Nephron progenitor cell (in vitro differentiated cells): ENCODE data around the gene FCRLB.

Experiments used
- DNase-seq: peaks from one replicate; pipeline ENCODE4 v3.0.0; 2021
- H3K27ac Mint-ChIP-seq: 2 replicates; pipeline ENCODE4 v1.8.0; 2021; ENCODE audit warnings: mild to moderate bottlenecking, moderate library complexity, mixed read lengths
- H3K27me3 Mint-ChIP-seq: 2 replicates; pipeline ENCODE4 v1.8.0; 2021; ENCODE audit warnings: mild to moderate bottlenecking, low read depth, mixed read lengths; ENCODE audit not compliant: poor library complexity
- H3K36me3 Mint-ChIP-seq: 2 replicates; pipeline ENCODE4 v1.8.0; 2021; ENCODE audit warnings: low read depth, mixed read lengths
- H3K4me1 Mint-ChIP-seq: 2 replicates; pipeline ENCODE4 v1.8.0; 2021; ENCODE audit warnings: mixed read lengths
- H3K4me3 Mint-ChIP-seq: 2 replicates; pipeline ENCODE4 v1.8.0; 2021; ENCODE audit warnings: mild to moderate bottlenecking, moderate library complexity, mixed read lengths
- H3K9me3 Mint-ChIP-seq: 2 replicates; pipeline ENCODE4 v1.8.0; 2021; ENCODE audit warnings: mild to moderate bottlenecking, moderate library complexity, mixed read lengths
- TF ChIP-seq, protein P1 (sequence below): fragments of 200-600 bp; sonication (generic); IDR thresholded peaks from 2 replicates; pipeline ENCODE4 v1.5.0; 2021; ENCODE audit warnings: antibody characterized with exemption

FCRLB gene

DNA sequence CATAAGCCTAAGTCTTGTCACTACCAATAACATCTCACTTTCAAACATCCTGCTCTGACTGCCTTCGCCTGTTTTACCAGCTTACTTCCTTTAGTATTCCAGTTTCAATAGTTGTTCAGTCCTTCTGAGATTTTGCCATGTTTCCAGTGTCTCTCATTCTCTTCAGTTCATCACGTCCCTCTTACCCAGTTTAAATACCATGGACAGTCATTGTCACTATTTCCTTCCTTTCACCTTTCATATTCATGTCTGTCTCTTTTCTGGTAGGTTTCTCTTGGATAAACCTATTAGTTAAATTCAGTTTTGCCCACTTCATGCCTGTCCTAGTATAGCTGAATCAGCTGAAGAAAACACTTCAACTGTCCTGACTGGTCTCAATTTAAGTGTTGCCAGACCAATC lies 50.6 kb downstream of the FCRLB start:
- no peaks in the 10 kb centered on the region for H3K27me3 Mint-ChIP-seq
- TF ChIP-seq, protein P1, sequence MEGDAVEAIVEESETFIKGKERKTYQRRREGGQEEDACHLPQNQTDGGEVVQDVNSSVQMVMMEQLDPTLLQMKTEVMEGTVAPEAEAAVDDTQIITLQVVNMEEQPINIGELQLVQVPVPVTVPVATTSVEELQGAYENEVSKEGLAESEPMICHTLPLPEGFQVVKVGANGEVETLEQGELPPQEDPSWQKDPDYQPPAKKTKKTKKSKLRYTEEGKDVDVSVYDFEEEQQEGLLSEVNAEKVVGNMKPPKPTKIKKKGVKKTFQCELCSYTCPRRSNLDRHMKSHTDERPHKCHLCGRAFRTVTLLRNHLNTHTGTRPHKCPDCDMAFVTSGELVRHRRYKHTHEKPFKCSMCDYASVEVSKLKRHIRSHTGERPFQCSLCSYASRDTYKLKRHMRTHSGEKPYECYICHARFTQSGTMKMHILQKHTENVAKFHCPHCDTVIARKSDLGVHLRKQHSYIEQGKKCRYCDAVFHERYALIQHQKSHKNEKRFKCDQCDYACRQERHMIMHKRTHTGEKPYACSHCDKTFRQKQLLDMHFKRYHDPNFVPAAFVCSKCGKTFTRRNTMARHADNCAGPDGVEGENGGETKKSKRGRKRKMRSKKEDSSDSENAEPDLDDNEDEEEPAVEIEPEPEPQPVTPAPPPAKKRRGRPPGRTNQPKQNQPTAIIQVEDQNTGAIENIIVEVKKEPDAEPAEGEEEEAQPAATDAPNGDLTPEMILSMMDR: no peak
- H3K36me3 Mint-ChIP-seq: no peaks in the 10 kb centered on the region
- peaks cover 14% of the 10 kb centered on the region for H3K4me1 Mint-ChIP-seq
- H3K27ac Mint-ChIP-seq: no peak overlapping the region
- H3K9me3 Mint-ChIP-seq: no peaks in the 10 kb centered on the region
- no peak for DNase-seq
- no peak overlapping the region for H3K4me3 Mint-ChIP-seq

DNA sequence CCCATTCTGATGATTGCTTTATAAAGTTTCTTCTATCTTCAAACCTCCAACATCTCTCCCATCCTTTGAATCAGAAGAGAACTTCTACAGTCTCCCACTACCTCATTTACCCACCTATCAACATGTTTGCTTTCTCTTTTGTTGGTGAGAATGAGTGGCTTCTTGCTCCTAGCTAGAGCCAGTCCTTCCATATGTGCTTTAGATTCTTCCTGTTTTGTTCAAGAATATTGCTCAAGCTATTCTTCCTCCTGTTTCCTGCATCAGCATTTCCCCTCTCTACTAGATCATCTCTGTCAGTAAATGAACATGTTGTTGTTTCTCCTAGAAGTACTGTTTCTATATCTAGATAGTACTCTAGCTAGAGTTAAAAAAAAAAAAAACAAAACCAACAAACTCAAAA lies 51.1 kb downstream of the FCRLB start:
- H3K27ac Mint-ChIP-seq: no peak overlapping the region
- no peaks in the 10 kb centered on the region for H3K27me3 Mint-ChIP-seq
- TF ChIP-seq, protein P1: no peak
- DNase-seq: no peak
- H3K9me3 Mint-ChIP-seq: no peaks in the 10 kb centered on the region
- H3K36me3 Mint-ChIP-seq: no peaks in the 10 kb centered on the region
- peaks cover 10% of the 10 kb centered on the region for H3K4me1 Mint-ChIP-seq
- no peak overlapping the region for H3K4me3 Mint-ChIP-seq

DNA sequence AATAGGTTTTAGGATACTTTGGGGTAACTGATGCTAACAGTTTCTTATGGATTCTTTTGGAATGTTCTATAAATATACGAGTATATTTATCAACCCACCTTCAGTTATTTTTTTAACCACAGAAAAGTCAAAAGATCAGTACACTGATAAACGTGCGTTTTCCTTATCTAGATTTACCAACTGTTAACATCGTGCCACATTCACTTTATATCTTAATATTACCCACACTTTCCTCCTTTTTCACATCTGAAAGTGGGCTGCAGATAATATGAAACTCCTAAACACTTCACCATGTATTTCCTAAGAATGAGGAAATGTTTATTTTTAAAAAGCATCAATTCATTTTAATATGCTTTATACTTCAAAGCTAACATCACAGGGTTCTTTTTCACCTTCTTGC lies 52.4 kb downstream of the FCRLB start:
- no peak overlapping the region for H3K27ac Mint-ChIP-seq
- DNase-seq: no peak
- no peaks in the 10 kb centered on the region for H3K36me3 Mint-ChIP-seq
- no peaks in the 10 kb centered on the region for H3K4me1 Mint-ChIP-seq
- no peaks in the 10 kb centered on the region for H3K9me3 Mint-ChIP-seq
- no peaks in the 10 kb centered on the region for H3K27me3 Mint-ChIP-seq
- TF ChIP-seq, protein P1: no peak
- no peak overlapping the region for H3K4me3 Mint-ChIP-seq

DNA sequence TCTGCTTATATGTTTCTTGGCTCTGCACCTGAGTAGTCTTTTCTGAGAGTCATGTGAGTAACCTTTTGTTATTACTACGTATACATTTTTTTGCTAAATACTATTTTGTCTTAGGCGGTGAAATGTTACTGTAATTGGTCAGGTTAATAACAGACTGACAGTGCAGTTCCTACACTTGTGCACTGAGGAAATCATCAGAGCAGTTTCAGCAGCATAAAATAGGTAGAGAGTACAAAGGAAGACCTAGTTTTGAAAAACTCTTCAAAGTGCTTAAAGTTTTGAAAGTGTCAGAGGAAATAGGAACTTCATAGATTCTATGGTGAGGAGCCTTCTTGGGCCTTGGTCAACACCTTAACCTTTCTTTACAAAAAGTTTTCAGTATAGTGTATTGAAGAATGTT lies 55.9 kb downstream of the FCRLB start:
- Mint-ChIP-seq H3K36me3 (no peaks in the 10 kb centered on the region), H3K27ac (no peak overlapping the region), H3K4me3 (no peak overlapping the region), H3K4me1 (no peaks in the 10 kb centered on the region), H3K9me3 (no peaks in the 10 kb centered on the region), H3K27me3 (no peaks in the 10 kb centered on the region)
- DNase-seq: no peak
- TF ChIP-seq, protein P1: no peak
